ENCODE measurements around the gene GABRD. TPM values are rescaled to one million over a fixed set of nuclear protein-coding genes. Genes with fewer than 3 reads are reported as not detected.
A peak's percentile ranks its signal among the peaks of the same experiment; 100 is the strongest.

The GABRD gene
- total RNA-seq, 1 donor from 2014 or later, result 0.36 TPM

DNA sequence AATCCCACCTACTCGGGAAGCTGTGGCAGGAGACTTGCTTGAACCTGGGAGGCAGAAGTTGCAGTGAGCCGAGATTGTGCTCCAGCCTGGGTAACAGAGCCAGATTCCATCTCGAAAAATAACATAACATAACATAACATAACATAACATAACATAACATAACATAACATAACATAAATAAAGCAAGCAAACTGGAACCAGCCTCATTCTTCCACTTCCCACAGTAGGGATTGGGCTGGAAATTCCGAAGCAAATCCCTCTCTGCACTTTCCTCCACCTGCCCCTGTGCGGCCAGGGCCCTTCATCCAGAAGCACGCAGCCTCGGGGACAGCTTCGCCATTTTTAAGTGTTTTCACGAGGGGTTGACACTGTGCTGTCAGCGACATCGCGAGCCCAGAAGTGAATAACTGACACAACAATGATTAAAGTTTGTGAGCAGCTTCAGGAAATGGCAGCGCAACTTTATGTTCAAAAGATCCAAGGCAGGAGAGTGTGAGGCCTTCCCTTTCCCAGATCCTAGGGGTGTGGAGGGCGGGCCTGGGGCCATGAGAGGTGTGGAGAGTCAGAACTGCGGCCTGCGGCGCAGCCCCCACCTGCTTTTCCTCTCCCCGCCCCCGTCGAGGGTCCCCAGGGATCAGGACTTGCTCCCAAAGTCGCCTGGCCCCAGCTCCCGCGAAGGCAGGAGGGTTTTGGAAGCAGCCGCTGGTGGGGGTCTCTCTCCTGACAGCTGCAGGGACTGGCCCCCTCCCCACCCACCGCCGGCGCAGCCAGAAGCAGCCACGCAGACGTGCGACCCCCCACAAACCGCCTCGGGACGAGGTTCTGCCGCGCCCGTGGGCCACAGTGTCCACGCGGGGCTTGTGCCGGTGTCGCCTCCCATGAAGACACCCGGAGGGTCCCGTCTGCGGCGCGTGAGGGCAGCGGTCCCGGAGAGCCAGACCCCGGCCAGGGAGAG is 651 bp upstream of the GABRD start:
- ATAC-seq, result no peak

GRCh38 chr1:2019571-2020309 is 595 bp downstream of the GABRD start:
- ATAC-seq, result peak; percentile 26

- ATAC-seq, result no peak
Measured at GRCh38 chr1:2020310-2020655, 1.1 kb downstream of the GABRD start.

DNA sequence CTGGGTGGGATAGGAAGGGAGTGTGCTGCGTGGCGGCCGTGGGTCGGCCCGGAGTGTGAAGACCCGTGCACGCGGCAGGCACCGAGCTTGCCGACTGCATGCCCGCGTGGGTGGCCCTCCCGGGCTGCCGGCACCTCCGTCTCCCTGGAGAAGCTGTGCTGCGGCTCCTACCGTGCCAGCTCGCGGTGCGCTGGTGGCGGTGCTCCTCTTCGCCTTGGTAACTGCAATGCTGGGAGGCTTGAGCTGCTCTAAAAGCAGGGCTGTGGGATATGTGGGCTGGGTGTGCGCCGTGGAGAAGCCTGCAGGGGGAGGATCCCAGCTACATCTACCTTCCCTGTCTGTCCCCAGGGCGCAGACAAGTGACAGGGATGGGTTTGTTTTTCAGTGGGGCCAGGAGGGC is 2.4 kb downstream of the GABRD start:
- ATAC-seq, result no peak

- ATAC-seq, result no peak
Measured at GRCh38 chr1:2022063-2022770, 3.1 kb downstream of the GABRD start.

GRCh38 chr1:2023187-2023586 is 4.0 kb downstream of the GABRD start:
- no peak for ATAC-seq

GRCh38 chr1:2024451-2024850 is 5.3 kb downstream of the GABRD start:
- ATAC-seq, result no peak

GRCh38 chr1:2024887-2025286 is 5.7 kb downstream of the GABRD start:
- ATAC-seq, result no peak

DNA sequence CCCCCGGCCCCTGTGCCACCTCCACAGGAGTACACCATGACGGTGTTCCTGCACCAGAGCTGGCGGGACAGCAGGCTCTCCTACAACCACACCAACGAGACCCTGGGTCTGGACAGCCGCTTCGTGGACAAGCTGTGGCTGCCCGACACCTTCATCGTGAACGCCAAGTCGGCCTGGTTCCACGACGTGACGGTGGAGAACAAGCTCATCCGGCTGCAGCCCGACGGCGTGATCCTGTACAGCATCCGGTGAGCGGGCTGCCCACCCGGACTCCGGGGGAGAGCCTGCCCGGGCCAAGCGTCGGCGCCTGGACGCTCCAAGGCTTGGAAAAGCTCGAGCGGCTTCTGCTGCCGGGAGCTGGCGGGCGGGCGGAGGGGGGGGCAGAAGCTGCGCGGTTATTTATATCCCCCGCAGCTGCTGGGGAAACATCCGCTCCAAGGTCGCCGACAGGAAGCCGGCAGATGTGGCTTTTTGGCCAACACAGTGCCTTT is 6.4 kb downstream of the GABRD start:
- no peak for ATAC-seq

DNA sequence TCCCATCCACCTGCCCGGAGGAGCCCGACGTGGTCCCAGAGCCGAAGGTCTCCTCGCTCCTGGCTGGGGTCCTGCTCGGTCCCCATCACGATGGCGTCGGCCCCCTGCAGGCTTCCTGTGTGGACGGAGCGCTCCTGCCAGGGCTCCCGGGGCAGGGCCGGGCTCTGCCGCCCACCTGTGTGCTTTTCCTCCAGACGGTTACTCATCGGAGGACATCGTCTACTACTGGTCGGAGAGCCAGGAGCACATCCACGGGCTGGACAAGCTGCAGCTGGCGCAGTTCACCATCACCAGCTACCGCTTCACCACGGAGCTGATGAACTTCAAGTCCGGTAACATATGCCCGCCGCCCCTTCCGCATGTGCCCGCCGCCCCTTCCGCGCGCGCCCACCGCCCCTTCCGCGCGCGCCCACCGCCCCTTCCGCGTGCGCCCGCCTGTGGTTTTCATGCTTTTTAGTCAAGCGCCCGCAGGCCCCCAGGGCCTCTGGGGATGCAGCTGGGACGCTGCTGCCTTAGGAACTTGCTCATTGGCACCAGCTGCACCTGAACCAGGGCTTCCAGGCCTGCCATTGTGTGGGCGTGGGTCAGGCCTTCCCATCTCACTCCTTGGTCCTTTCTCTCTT is 8.9 kb downstream of the GABRD start:
- no peak for ATAC-seq

DNA sequence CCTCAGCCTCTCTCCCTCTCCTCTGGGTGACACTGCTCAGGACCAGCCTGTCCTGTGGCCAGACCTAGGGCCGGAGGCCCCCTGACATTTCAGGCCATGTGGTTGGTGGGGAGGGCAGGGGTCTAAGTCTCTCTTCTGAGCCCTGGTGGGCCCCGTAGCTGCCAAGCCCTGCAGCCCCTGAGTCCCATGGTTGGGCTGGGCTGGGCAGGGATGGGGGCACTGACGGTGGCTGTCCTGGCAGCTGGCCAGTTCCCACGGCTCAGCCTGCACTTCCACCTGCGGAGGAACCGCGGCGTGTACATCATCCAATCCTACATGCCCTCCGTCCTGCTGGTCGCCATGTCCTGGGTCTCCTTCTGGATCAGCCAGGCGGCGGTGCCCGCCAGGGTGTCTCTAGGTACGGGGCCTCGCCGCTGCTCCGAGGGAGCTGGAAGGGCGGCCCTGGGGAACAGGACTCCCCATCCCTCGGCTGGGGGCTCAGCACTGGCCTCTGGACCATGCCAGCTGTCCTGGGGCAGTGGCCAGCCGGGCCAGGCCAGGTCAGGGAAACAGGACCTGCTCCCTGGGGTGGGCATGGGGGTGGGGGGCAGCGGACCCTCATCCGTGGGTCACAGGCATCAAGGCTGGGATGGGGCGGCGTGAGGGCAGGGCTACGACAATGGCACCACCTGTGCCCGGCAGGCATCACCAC is 9.9 kb downstream of the GABRD start:
- no peak for ATAC-seq

DNA sequence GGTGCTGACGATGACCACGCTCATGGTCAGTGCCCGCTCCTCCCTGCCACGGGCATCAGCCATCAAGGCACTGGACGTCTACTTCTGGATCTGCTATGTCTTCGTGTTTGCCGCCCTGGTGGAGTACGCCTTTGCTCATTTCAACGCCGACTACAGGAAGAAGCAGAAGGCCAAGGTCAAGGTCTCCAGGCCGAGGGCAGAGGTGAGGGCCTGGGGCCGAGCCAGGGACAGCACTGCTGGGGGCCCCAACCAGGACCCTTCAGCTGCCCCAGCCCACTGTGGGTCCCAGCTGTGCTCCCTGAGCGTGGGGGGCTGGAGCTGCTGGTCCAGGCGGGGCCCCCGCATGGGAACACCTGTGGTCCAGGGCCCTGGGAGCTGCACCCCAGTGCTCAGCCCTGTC is 10.4 kb downstream of the GABRD start:
- ATAC-seq, result no peak

DNA sequence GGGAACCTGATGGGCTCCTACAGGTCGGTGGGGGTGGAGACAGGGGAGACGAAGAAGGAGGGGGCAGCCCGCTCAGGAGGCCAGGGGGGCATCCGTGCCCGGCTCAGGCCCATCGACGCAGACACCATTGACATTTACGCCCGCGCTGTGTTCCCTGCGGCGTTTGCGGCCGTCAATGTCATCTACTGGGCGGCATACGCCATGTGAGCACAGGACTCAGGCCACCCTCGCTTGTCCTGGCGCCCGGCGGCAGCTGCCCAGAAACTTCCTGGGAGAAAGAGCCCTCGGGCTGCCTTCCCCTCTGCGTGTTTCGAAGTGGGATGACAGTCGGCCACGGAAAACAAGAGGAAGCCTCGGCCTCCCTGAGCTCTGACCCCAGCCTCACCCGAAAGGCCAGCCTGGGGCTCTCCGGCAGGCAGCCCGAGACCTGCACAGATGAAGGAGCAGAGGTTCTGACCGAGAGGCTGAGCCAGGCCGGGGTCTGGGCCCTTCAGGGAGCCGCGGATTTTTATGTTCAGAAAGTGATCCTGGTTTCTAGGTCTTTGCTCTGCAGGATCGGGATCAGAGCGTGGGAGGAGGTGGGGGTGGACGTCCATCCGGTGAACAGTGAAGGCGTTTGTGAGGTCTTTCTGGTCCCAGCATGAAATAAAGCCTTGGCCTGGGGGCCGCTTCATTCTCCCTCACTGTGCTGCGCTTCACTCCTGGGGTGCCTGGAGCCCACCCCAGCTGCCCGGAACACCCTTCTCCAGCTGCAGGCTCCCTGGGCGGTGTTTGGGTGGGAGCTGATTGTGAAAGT is 11.1 kb downstream of the GABRD start:
- ATAC-seq, result no peak

- ATAC-seq, result peak; percentile 18
Measured at GRCh38 chr1:2031546-2032540, 12.7 kb downstream of the GABRD start.

DNA sequence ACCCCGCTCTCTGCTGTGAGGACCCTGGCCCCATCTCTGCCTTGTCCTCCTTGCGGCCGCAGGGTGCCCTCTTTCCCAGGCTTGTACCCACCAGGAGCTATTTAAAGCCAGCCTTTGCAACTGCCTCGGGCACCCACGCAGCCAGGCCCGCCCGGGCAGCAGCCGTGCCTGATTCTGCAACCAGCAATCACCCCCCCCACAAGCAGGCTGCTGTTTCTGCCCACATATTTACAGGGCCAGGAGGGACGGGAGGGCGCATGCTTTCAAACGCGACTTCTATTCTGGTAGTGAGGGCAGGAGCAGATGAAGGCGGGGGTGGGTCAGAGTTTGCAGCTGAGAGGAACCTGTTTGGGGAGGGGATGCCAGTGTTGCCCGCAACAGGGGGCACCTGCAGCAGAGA is 13.6 kb downstream of the GABRD start:
- ATAC-seq, result no peak

DNA sequence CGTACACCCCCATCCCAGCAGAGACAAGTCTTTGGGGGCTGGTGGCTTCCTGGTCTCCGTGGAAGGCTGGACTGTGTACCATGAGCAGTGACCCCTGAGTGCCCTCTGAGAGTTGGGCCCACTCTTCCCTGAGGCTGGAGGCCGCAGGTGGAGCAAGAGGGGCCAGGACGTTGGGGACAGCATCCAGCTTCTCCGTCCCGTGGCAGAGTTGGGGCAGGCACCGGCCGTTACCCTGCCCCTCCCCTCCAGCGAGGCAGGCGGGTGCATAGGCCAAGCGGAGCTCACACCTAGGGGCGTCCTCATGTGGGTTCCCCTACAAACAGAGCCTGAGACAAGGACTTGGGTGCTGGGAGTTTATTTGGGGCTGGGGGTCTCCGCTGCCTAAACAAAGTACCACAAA is 14.0 kb downstream of the GABRD start:
- no peak for ATAC-seq

GRCh38 chr1:2036287-2036686 is 17.1 kb downstream of the GABRD start:
- ATAC-seq, result no peak

- ATAC-seq, result no peak
Measured at GRCh38 chr1:2037314-2037979, 18.3 kb downstream of the GABRD start.

GRCh38 chr1:2038229-2038628 is 19.1 kb downstream of the GABRD start:
- no peak for ATAC-seq

All from esophagus mucosa (tissue), 1 donor.